T1000 (cell line): ENCODE results near the gene PTHLH.

Experiments
- DNase-seq: peaks from one replicate; lab custom pipeline; 2025; ENCODE audit warnings: mixed read lengths; lab: John Stamatoyannopoulos, UW

PTHLH gene

GRCh38 chr12:27974735-27975221, 2.2 kb upstream of the PTHLH start:
- DNase-seq: no peak

GRCh38 chr12:27973487-27973890, 956 bp upstream of the PTHLH start:
- no peak for DNase-seq

GRCh38 chr12:27971606-27972005, 927 bp downstream of the PTHLH start:
- DNase-seq: no peak

- DNase-seq: no peak
These were observed 1.4 kb downstream of the PTHLH start for GRCh38 chr12:27971121-27971489.

- DNase-seq: no peak
These were observed 2.0 kb downstream of the PTHLH start for GRCh38 chr12:27970401-27971120.

GRCh38 chr12:27969624-27970400, 2.7 kb downstream of the PTHLH start:
- DNase-seq: peak; percentile 62

GRCh38 chr12:27968972-27969623, 3.4 kb downstream of the PTHLH start:
- no peak for DNase-seq

GRCh38 chr12:27967551-27968054, 4.9 kb downstream of the PTHLH start:
- DNase-seq: no peak

GRCh38 chr12:27966870-27967269, 5.7 kb downstream of the PTHLH start:
- DNase-seq: peak; percentile 55

GRCh38 chr12:27965966-27966365, 6.6 kb downstream of the PTHLH start:
- peak; percentile 25 for DNase-seq

- DNase-seq: no peak
These were observed 7.1 kb downstream of the PTHLH start for GRCh38 chr12:27965411-27965810.

GRCh38 chr12:27964123-27964522, 8.4 kb downstream of the PTHLH start:
- DNase-seq: no peak

GRCh38 chr12:27960821-27961220, 11.7 kb downstream of the PTHLH start:
- no peak for DNase-seq

- DNase-seq: no peak
These were observed 13.9 kb downstream of the PTHLH start for GRCh38 chr12:27958675-27959074.

- no peak for DNase-seq
These were observed 15.2 kb downstream of the PTHLH start for GRCh38 chr12:27957366-27957765.

GRCh38 chr12:27953817-27954216, 18.7 kb downstream of the PTHLH start:
- DNase-seq: no peak

GRCh38 chr12:27953348-27953747, 19.2 kb downstream of the PTHLH start:
- DNase-seq: no peak

GRCh38 chr12:27952510-27952909, 20.0 kb downstream of the PTHLH start:
- no peak for DNase-seq

- no peak for DNase-seq
These were observed 20.6 kb downstream of the PTHLH start for GRCh38 chr12:27951898-27952297.

- no peak for DNase-seq
These were observed 26.1 kb downstream of the PTHLH start for GRCh38 chr12:27946421-27946820.

GRCh38 chr12:27940756-27941402, 31.7 kb downstream of the PTHLH start:
- DNase-seq: peak; percentile 73

GRCh38 chr12:27940245-27940644, 32.3 kb downstream of the PTHLH start:
- DNase-seq: no peak
